Keratinocyte (primary cell): ENCODE results near the gene PCNX1.

ENCODE experiments used
- EZH2 ChIP-seq: IDR thresholded peaks from one replicate; pipeline ENCODE4 v1.6.1; 2012; ENCODE audit warnings: inconsistent platforms, mild to moderate bottlenecking, low read length, moderate library complexity
- TF ChIP-seq, protein P1 (sequence below), 3 experiments: IDR thresholded peaks in 1 of 3; conservative IDR thresholded peaks in 1 of 3; optimal IDR thresholded peaks in 1 of 3; 2 replicates in 2 of 3; 3 replicates in 1 of 3; pipeline versions ENCODE3 to v1.5.1; 2011; ENCODE audit warnings: low read length in 3 of 3, mild to moderate bottlenecking in 3 of 3, moderate library complexity in 2 of 3, control low read depth in 1 of 3, inconsistent platforms in 1 of 3; ENCODE audit not compliant: insufficient read depth in 2 of 3; ENCODE audit errors: extremely low read depth in 1 of 3

DNA sequence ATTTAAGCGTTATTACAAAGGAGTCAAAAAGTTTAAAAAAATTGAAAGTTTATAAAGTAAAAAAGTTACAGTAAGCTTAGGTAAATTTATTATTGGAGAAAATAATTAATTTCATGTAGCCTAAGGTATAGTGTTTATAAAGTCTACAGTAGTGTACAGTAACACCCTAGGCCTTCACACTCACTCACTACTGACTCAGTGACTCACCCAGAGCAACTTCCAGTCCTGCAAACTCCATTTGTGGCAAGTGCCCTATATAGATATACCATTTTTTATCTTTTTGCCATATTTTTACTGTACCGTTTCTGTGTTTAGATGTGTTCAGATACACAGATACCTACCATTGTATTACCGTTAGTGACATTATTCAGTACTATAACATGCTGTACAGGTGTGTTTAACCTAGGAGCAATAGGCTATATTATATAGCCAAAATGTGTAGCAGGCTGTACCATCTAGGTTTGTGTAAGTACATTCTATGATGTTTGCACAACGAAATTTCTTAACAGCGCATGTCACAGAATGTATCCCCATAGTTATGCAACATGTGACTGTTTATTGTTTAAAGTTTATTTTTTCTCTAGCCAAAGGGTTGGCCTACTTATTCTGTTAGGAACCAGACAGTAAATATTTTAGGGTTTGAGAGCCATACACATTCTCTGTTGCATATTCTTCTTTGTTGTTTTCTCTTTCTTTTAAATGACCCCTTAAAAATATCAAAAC lies 155.5 kb downstream of the PCNX1 start:
- TF ChIP-seq EZH2 = no peak
- TF ChIP-seq, protein P1, sequence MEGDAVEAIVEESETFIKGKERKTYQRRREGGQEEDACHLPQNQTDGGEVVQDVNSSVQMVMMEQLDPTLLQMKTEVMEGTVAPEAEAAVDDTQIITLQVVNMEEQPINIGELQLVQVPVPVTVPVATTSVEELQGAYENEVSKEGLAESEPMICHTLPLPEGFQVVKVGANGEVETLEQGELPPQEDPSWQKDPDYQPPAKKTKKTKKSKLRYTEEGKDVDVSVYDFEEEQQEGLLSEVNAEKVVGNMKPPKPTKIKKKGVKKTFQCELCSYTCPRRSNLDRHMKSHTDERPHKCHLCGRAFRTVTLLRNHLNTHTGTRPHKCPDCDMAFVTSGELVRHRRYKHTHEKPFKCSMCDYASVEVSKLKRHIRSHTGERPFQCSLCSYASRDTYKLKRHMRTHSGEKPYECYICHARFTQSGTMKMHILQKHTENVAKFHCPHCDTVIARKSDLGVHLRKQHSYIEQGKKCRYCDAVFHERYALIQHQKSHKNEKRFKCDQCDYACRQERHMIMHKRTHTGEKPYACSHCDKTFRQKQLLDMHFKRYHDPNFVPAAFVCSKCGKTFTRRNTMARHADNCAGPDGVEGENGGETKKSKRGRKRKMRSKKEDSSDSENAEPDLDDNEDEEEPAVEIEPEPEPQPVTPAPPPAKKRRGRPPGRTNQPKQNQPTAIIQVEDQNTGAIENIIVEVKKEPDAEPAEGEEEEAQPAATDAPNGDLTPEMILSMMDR (optimal IDR thresholded peaks at IDR 0.05 in 1 of 3, IDR thresholded peaks at IDR 0.05 in 1 of 3, conservative IDR thresholded peaks at IDR 0.05 in 1 of 3; ENCODE audit: extremely low read depth in 1 of 3, insufficient read depth in 2 of 3, low read length in 3 of 3) = no peak
